Hematopoietic multipotent progenitor cell (in vitro differentiated cells): ENCODE results near the gene POP5. TPM values are rescaled to one million over a fixed set of nuclear protein-coding genes. Genes with fewer than 3 reads are reported as not detected.
"Not testable (repeated sequence)": the region's sequence is repeated elsewhere in the genome, so short reads cannot be mapped to it uniquely, and the experiment has no call there.

ENCODE experiments used
- DNase-seq, 3 donors: peaks; one replicate each; pipeline ENCODE4 v3.0.0-alpha.2; 2011 to 2015; ENCODE audit warnings: low read depth in 2 of 3, low spot score in 2 of 3
- total RNA-seq: library from RNA; depleted of rRNA; stranded (reverse); fragments of >200 nt; gene quantifications from one replicate; pipeline ENCODE4 v1.2.3, GENCODE V29; 2012

Gene POP5
- total RNA-seq, 1 donor: 38.0 TPM

- peak in 1 of 3 donors; percentile 64 for DNase-seq
These were observed 42.7 kb downstream of the POP5 start for GRCh38 chr12:120538281-120539156.

DNA sequence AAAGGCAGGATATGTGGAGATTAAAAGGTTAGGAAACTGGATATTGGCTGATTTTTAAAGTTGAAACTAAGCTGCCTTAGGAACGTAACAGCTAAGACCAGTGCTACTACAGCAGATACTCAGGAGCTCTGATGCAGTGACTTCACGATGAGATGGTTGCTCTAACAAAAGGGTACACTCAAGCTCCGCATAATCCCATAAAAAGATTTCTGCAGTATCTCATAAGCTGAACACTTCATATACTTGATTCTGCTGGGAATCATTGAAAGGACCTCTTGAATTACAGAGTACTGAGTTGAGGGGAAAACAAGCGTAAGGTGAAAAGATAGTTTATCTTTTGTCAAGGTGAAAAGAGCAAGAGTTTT, 43.4 kb downstream of the POP5 start:
- no peak for DNase-seq

- no peak for DNase-seq
These were observed 45.0 kb downstream of the POP5 start for GRCh38 chr12:120536064-120536791.

GRCh38 chr12:120534703-120535655, 46.2 kb downstream of the POP5 start:
- DNase-seq: peak; percentile 28 to 66 (median 60)

- peak; percentile 76 to 93 (median 85) for DNase-seq
These were observed 46.9 kb downstream of the POP5 start, which contains the start of gene RNF10 for GRCh38 chr12:120534203-120534702. Gene RNF10, plus strand, starts transcription at chr12:120534356. Its CDS starts 456 bp downstream, at chr12:120534812.

- DNase-seq: no peak
These were observed 48.4 kb downstream of the POP5 start for GRCh38 chr12:120532701-120533238.

DNA sequence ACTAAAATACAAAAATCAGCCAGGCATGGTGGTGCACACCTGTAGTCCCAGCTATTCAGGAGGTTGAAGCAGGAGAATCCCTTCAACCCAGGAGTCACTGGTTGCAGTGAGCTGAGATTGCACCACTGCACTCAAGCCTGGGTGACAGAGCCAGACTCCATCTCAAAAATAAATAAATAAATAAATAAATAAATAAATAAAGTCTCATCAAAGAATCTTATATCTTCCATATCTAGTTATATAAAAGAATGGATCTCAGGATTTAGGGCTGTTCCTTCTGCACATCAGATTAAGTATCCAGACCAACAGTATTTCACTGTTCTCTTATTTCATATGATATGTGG, 50.8 kb downstream of the POP5 start:
- not testable (repeated sequence) for DNase-seq

DNA sequence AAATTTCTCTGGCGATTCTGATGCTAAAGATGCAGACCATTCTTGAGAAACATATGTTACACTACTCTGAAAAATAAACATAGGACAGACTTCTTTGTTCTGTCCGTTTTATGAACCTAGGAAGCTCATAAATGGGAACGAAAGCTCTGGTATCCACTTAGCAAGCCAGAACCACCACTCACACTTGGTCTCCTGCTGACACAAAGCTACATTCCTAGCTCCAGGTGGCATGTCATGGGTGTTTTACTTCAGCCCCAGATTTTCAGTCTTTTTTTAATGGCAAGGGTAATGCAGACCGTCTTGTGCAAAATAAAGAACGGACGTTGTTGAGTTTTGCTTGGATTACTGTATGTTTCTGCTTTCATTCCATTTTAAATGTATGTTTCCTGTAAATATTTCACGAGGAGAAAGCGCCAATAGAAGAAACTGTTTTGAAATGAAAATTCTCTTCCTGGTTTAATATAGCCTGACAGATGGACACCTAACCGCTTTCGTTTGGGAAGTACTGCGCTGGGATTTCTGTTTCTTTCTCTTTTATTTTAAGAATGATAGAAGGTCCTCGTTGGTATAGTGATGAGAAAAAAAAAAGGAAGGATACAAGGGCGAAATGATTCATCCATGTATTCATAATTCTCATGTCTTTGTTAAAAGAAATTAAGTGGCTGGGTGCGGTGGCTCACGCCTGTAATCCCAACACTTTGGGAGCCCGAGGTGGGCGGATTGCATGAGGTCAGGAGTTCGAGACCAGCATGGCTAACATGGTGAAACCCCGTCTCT, 51.4 kb downstream of the POP5 start:
- peak in 1 of 3 donors; percentile 12 for DNase-seq

- DNase-seq: peak; percentile 68 to 88 (median 84)
These were observed 52.2 kb downstream of the POP5 start, which contains the start of gene COQ5 for GRCh38 chr12:120528861-120529525. Gene COQ5, minus strand, starts transcription at chr12:120529158. Its CDS starts 17 bp downstream, at chr12:120529141.

Other genes with a start within 250 kb of the POP5 start
- gene MSI1, start 212.2 kb downstream of the POP5 start, total RNA-seq: not detected
- gene COX6A1, start 143.3 kb downstream of the POP5 start, total RNA-seq: 380 TPM
- gene TRIAP1, start 135.0 kb downstream of the POP5 start, total RNA-seq: 9.4 TPM
- 16.4 TPM for gene GATC, start 135.0 kb downstream of the POP5 start, total RNA-seq
- 144 TPM for gene SRSF9, start 111.7 kb downstream of the POP5 start, total RNA-seq
- 233 TPM for gene DYNLL1, start 85.3 kb downstream of the POP5 start, total RNA-seq
- 15.3 TPM for gene COQ5, start 52.2 kb downstream of the POP5 start, total RNA-seq
- gene RNF10, start 47.0 kb downstream of the POP5 start, total RNA-seq: 144 TPM
- under 0.01 TPM for gene CABP1, start 59.2 kb upstream of the POP5 start, total RNA-seq
- 41.2 TPM for gene MLEC, start 105.7 kb upstream of the POP5 start, total RNA-seq
- gene UNC119B, start 129.1 kb upstream of the POP5 start, total RNA-seq: 17.0 TPM
- 33.1 TPM for gene ACADS, start 144.4 kb upstream of the POP5 start, total RNA-seq